GM18498 (cell line): ENCODE measurements around the gene SUPT4H1.

Experiments
- ATAC-seq: cut with Tn5 transposase; IDR thresholded peaks from one replicate; pipeline ENCODE4 v1.9.1; 2021; ENCODE audit warnings: mild to moderate bottlenecking, moderate library complexity; ENCODE audit not compliant: unreplicated experiment

SUPT4H1 gene

DNA sequence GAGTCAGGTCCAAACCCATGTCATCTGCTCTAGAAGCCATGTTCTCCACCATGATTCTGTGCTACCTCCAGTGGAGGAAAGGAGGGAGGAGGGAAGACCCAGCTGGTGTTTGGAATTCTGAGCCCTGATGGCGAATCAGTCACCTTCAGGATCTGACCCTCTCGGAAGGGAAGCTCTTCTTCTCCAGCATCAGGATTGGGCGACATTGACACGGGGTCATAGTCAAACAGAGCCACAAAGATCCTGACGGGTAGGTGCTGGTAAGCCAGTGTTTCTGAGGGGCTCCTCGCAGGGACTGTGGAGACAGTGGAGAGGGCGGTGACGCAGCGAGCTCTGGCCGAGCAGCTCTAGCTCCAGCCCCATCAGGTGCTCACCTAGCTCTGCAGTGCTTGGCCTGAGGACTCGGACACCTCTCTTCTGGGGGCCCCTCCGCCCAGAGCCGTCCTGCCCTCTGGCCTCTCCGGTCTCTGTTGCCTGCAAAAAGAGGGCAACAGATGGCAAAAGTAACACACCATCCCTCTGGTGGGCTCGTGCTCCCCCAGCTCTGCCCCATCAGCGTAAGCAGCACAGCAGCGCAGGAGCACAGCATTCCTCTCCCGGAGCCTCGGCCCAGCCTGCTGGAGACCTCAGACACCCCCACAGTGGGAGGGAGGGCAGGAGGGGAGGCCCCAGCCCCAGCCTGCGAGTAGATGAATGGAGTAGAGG is 44.4 kb downstream of the SUPT4H1 start:
- ATAC-seq: no peak

DNA sequence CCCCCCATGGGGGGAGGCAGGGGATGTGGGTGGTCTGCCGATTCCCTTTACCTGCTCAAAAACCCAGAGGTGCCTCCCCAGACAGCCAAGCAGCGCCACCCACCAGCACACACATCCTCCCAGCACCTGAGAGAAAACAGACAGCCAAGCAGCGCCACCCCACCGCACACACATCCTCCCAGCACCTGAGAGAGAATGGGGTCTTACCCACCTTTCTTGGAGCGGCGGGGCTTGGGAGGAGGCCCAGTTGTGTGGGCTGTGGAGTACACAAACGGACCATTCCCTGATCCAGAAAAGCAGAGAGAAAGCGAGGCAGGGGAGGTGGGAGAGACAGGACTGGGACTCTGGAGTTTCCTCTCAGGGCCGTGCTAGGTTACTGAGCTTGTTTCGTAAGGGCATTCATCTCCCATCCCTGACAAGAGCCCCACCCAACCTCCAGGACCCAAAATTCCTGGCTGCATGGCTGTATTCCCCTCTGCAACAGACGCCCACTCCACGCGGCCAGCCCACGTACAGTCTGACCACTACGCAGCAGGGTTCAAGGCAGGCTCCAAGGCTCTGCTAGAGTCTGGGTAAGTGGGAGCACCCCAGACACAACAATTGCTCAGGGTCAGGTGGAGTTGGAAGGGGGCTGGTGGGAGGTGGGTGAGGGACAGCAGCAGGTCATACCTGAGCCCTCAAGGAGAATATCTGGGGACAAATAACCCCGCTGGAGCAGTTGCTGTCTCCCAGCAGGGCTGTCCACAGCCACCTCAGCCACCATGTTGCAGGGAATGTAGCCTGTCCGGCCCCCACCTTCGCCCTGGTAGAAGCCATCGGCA is 45.7 kb downstream of the SUPT4H1 start:
- ATAC-seq: no peak

DNA sequence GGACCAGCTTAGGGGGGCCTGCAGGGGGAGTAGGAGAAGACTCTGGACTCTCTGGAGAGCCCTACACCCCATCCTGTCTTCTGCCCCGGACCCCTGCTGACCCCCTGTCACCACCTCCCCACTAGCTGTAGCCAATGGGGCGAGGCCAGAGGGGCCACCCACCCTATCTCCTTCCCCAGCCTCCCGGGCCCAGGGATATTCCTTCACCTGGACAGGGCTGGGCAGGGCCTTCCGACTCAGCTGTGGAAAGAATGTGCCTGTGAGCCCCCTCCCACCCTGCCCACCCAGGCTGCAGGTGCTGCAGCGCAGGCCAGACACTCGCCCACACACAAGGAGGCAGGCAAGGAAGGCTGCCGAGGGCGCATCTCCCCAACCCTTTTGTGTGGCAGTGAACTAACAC is 46.4 kb downstream of the SUPT4H1 start:
- ATAC-seq: no peak

GRCh38 chr17:58304750-58305486 is 47.1 kb downstream of the SUPT4H1 start:
- ATAC-seq: no peak

GRCh38 chr17:58303971-58304749 is 47.8 kb downstream of the SUPT4H1 start:
- ATAC-seq: peak; percentile 61

DNA sequence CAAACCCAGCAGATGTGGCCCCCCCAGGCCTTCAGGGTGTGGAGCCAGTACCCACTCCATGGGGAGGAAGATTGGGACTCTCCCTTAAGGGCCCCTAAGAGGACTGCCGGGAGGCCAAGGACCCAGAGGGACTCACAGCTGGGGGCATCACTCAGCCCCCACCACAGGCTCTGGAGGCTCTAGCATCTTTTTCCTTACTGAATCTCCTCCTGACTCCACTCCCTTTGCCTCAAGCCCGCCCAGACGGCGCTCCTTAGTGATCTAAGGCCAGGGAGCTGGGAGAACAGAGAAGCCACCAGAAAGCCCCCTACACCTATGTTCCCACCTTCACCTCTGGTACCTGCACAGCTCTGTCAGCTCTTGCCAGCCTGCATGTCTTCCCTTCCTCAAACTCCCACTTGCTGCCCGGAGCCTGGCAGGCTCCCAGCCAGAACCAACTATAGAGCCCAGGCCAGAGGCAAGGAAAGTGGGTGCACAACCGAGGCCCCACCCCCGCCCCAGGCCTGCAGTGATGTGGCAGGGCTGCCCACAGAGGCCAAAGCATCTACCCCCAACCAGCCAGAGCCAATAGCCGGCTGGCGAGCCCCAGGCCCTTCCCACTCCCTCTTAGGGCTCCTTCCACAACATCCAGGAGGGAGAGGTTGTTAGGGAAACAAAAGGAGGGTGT is 48.9 kb downstream of the SUPT4H1 start:
- ATAC-seq: no peak

- no peak for ATAC-seq
Measured at GRCh38 chr17:58302171-58302918, 49.7 kb downstream of the SUPT4H1 start.

GRCh38 chr17:58301504-58302150 is 50.4 kb downstream of the SUPT4H1 start:
- ATAC-seq: no peak

GRCh38 chr17:58300336-58300735 is 51.7 kb downstream of the SUPT4H1 start:
- no peak for ATAC-seq
